Nephron (organoid): ENCODE results near the gene KRT83.
"Not testable (repeated sequence)": the region's sequence is repeated elsewhere in the genome, so short reads cannot be mapped to it uniquely, and the experiment has no call there.

ENCODE experiments used
- H3K27ac Mint-ChIP-seq, 3 experiments: 2 replicates each; pipeline ENCODE4 v1.8.0; 2020; ENCODE audit warnings: mixed read lengths in 3 of 3, mild to moderate bottlenecking in 2 of 3, moderate library complexity in 1 of 3
- H3K27me3 Mint-ChIP-seq: 2 replicates; pipeline ENCODE4 v1.8.0; 2021; ENCODE audit warnings: low read depth, mild to moderate bottlenecking, moderate library complexity, mixed read lengths
- H3K36me3 Mint-ChIP-seq: 2 replicates; pipeline ENCODE4 v1.8.0; 2020; ENCODE audit warnings: low read depth, mixed read lengths
- H3K4me1 Mint-ChIP-seq: 2 replicates; pipeline ENCODE4 v1.8.0; 2020; ENCODE audit warnings: mixed read lengths
- H3K4me3 Mint-ChIP-seq, 3 experiments: 2 replicates each; pipeline ENCODE4 v1.8.0; 2020; ENCODE audit warnings: mild to moderate bottlenecking in 3 of 3, mixed read lengths in 3 of 3, moderate library complexity in 2 of 3
- H3K9me3 Mint-ChIP-seq: 2 replicates; pipeline ENCODE4 v1.8.0; 2020; ENCODE audit warnings: mixed read lengths
- CTCF ChIP-seq, 3 experiments: fragments of 200-600 bp; sonication (generic); IDR thresholded peaks; one replicate each; pipeline ENCODE4 v1.5.0; 2021; ENCODE audit warnings: antibody characterized with exemption in 3 of 3; ENCODE audit not compliant: unreplicated experiment in 3 of 3

KRT83 gene

DNA sequence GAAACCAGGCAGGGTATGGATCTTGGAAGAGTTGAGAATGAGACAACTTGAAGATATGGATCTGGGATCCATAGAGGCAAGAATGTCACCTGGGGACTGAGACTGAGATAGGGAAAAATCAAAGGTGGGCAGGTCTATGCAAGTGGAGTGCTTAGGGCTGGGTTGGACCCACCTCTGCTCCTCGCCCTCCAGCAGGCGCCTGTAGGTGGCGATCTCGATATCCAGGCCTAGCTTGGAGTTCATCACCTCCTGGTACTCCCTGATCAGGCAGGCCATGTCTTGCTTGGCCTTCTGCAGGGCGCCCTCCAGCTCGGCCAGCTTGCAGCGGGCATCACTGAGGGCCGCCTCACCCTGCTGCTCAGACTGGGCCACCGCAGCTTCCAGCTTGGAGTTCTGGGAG lies 5.5 kb downstream of the KRT83 start:
- not testable (repeated sequence) for H3K27ac Mint-ChIP-seq, H3K9me3 Mint-ChIP-seq, H3K4me1 Mint-ChIP-seq, H3K4me3 Mint-ChIP-seq, H3K36me3 Mint-ChIP-seq
- H3K27me3 Mint-ChIP-seq = peaks cover 48% of the 10 kb centered on the region
- TF ChIP-seq CTCF (IDR thresholded peaks at IDR 0.05; ENCODE audit: unreplicated experiment in 3 of 3) = peak in 2 of 3 experiments; percentile 15 to 23

DNA sequence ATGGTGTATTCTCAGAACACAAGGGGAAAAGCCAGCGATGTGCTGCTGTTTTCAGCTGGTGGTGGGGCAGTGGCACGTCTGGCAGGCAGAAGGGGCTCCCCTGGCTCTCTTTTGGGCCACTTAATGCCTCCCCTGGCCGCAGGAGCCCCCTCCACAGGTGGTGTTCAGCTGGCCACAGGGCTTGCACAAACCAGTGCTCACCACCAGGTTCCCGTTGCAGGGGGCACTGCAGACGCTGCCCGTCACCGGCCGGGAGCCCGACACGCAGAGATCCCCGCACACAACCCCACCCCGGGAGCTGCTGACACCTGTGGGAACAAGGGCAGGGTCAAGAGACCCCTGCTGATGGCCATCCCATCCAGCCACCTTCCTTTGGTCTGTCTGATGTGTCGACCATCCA lies 6.7 kb downstream of the KRT83 start:
- no peak for TF ChIP-seq CTCF (IDR thresholded peaks at IDR 0.05; ENCODE audit: unreplicated experiment in 3 of 3)
- Mint-ChIP-seq H3K36me3 (no peaks in the 10 kb centered on the region), H3K27ac (no peak overlapping the region), H3K4me1 (peaks cover 13% of the 10 kb centered on the region), H3K4me3 (no peak overlapping the region), H3K27me3 (peaks cover 48% of the 10 kb centered on the region), H3K9me3 (no peaks in the 10 kb centered on the region)

DNA sequence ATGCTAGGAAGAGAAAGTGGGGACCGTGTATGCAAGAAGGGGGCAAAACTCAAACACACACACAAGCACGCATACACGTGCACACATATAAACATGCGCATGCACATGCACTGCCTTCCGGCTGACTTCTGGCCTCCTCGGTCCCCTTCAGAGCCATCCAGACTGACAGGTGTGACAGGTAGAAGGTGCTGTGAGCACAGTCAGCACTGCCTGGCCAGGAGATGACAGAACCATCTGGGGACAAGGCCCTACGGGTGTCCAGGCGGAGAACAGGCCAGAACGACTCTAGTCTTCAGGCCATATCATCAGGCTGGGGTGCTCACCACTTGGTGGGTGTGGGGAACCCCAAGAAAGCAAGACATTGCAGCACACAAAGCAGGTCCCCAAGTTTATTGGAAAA lies 7.3 kb downstream of the KRT83 start:
- Mint-ChIP-seq H3K36me3 (no peaks in the 10 kb centered on the region), H3K4me3 (no peak overlapping the region)
- no peak for TF ChIP-seq CTCF (IDR thresholded peaks at IDR 0.05; ENCODE audit: unreplicated experiment in 3 of 3)

DNA sequence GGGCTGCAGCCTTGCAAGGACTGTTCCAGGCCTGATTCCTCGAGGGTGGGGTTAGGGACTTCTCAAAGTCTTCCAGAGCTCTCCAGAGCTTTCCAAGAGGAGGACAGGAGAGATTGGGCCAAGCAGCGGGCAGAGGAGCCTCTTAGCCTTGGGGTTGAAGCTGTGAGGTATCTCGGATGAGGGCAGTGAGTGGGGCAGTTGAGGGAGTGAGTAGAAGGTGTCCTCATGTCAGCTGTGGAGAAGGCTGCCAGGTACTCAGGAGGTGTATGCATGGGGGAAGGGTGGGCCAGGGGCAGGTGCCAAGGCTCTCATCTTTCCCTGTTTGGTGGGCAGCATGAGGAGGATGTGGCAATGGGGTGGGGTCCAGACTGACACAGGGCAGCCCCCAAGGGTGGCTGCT lies 7.7 kb downstream of the KRT83 start:
- no peak overlapping the region for H3K27ac Mint-ChIP-seq
- peaks cover 51% of the 10 kb centered on the region for H3K27me3 Mint-ChIP-seq
- no peaks in the 10 kb centered on the region for H3K36me3 Mint-ChIP-seq

More for the DNA sequence above, 7.3 kb downstream of the KRT83 start:
- H3K4me1 Mint-ChIP-seq = peaks cover 19% of the 10 kb centered on the region
- peaks cover 49% of the 10 kb centered on the region for H3K27me3 Mint-ChIP-seq
- no peaks in the 10 kb centered on the region for H3K9me3 Mint-ChIP-seq
- no peak overlapping the region for H3K27ac Mint-ChIP-seq

DNA sequence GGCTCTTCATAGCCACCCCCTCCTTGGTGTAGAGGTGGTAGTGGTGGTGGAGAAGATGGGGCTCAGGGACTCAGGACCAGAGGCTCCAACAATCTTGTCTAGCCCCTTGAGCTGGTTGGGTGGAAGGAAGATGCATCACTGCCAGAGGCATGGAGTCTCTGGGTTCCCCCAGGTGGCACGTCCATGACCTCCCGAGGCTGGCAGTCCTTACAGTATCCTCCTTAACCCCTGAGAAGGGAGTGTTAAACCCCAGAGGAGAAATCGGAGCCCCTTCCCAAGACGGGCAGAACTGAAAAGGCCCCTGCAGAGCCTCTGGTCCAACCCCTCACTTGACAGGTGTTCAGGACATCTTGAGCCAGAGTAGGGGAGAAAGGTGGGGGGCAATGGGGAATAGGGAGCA lies 9.1 kb downstream of the KRT83 start:
- no peak overlapping the region for H3K27ac Mint-ChIP-seq
- no peak for TF ChIP-seq CTCF (IDR thresholded peaks at IDR 0.05; ENCODE audit: unreplicated experiment in 3 of 3)
- H3K36me3 Mint-ChIP-seq = no peaks in the 10 kb centered on the region
- no peaks in the 10 kb centered on the region for H3K9me3 Mint-ChIP-seq
- H3K4me3 Mint-ChIP-seq = no peak overlapping the region
- H3K4me1 Mint-ChIP-seq = peaks cover 24% of the 10 kb centered on the region
- peaks cover 61% of the 10 kb centered on the region for H3K27me3 Mint-ChIP-seq

More for the DNA sequence above, 7.7 kb downstream of the KRT83 start:
- no peak for TF ChIP-seq CTCF (IDR thresholded peaks at IDR 0.05; ENCODE audit: unreplicated experiment in 3 of 3)
- Mint-ChIP-seq H3K9me3 (no peaks in the 10 kb centered on the region), H3K4me3 (no peak overlapping the region), H3K4me1 (peaks cover 23% of the 10 kb centered on the region)

GRCh38 chr12:52311285-52311648 lies 9.9 kb downstream of the KRT83 start:
- H3K4me3 Mint-ChIP-seq = no peak overlapping the region
- H3K4me1 Mint-ChIP-seq = peaks cover 24% of the 10 kb centered on the region
- peaks cover 64% of the 10 kb centered on the region for H3K27me3 Mint-ChIP-seq
- H3K9me3 Mint-ChIP-seq = no peaks in the 10 kb centered on the region
- no peak for TF ChIP-seq CTCF (IDR thresholded peaks at IDR 0.05; ENCODE audit: unreplicated experiment in 3 of 3)
- no peaks in the 10 kb centered on the region for H3K36me3 Mint-ChIP-seq
- H3K27ac Mint-ChIP-seq = no peak overlapping the region
